SH-SY5Y (cell line): ENCODE measurements around the gene DEGS2.

Experiments
- GATA2 ChIP-seq: IDR thresholded peaks from 2 replicates; pipeline ENCODE4 v1.6.1; 2011; ENCODE audit warnings: mild to moderate bottlenecking, low read depth, low read length
- GATA3 ChIP-seq: IDR thresholded peaks from 2 replicates; pipeline ENCODE4 v1.6.1; 2011; ENCODE audit warnings: low read depth, mild to moderate bottlenecking, low read length, moderate library complexity

DNA sequence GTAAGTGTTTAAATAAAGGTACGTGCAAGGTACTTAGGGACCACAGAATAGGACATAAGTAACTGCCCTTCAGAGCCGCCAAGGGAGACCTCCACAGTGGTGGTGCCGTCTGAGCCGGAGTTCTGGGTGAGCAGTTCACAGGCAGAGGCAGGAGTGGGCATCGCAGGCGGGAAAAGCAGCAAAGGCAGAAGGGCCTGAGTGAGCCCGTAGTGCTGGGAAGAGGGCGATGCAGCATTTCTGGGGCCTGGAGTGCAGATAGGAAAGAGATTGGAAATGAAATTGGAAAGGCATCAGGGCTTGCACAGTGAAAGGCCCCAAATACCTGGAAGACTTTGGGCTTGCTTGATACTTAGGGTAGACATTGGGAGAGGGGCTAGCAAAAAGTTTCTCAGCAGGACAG lies 61.3 kb downstream of the DEGS2 start:
- no peak for TF ChIP-seq GATA2
- no peak for TF ChIP-seq GATA3
